Ureter (tissue), 1 donor: ENCODE data around the gene MYBPC1. TPM values are rescaled to one million over a fixed set of nuclear protein-coding genes. Genes with fewer than 3 reads are reported as not detected.

Experiments
- DNase-seq: peaks from one replicate; pipeline ENCODE4 v3.0.0-alpha.2; 2020; ENCODE audit warnings: low spot score
- total RNA-seq: library from RNA; stranded (reverse); gene quantifications from one replicate; pipeline ENCODE4 v1.2.4, GENCODE V29; 2023
- donor health status: DM: yes; HTN: yes; CAD: no.

The MYBPC1 gene
- total RNA-seq, 1 donor from 2014 or later = 1.6 TPM

DNA sequence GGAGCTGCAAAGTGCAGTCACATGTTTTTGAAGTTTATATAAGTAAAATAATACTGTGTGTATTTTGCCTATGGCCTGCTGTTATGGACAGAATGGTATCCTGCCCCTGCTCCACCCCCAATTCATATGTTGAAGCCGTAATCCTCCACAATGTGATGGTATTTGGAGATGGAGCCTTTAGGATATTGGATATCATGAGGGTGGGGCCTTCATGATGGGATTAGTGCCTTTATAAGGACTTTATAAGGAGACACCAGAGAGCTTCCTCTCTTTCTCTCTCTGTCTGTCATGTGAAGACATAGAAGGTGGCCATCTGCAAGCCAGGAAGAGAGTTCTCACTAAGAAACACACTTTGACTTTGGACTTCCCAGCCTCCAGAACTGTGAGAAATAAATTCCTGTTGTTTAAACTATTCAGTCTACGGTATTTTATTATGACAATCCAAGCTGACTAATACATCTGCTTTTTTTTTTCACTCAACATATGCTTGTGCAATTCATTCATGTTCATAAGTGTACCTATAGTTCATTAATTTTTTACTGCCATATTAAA, 99.6 kb downstream of the MYBPC1 start:
- no peak for DNase-seq

DNA sequence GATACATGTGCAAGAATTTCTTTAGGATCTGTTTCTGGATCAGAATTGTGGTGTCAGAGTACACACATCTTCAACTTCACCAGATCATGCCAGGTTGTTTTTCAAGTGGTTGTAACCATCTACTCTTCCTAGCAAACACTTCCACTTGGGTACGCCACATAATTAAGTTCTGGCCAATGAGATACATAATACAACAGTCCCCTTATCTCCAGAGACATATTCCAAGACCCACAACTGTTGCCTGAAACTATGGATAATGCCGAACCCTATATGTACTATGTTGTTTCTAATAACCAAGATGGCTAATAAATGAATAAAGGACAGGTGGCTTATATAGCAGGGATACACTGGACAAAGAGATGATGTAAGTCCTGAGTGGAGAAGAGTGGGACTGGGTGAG, 100.2 kb downstream of the MYBPC1 start:
- no peak for DNase-seq

DNA sequence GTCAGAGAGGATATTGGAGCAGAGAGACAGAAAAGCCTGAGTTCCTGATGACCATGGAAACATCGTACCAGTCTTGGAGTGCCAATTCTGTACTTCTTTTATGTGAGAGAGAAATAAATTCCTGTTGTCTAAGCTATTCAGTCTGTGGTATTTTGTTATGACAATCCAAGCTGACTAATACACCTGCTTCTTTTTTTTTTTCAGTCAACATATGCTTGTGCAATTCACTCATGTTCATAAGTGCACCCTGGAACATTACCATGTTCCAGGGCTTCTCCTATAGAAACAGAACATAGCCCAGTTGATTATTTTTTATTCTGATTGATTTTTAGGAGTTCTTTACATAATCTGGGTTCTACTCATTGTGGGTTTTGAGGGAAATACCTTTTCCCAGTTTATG, 100.9 kb downstream of the MYBPC1 start:
- DNase-seq = no peak

DNA sequence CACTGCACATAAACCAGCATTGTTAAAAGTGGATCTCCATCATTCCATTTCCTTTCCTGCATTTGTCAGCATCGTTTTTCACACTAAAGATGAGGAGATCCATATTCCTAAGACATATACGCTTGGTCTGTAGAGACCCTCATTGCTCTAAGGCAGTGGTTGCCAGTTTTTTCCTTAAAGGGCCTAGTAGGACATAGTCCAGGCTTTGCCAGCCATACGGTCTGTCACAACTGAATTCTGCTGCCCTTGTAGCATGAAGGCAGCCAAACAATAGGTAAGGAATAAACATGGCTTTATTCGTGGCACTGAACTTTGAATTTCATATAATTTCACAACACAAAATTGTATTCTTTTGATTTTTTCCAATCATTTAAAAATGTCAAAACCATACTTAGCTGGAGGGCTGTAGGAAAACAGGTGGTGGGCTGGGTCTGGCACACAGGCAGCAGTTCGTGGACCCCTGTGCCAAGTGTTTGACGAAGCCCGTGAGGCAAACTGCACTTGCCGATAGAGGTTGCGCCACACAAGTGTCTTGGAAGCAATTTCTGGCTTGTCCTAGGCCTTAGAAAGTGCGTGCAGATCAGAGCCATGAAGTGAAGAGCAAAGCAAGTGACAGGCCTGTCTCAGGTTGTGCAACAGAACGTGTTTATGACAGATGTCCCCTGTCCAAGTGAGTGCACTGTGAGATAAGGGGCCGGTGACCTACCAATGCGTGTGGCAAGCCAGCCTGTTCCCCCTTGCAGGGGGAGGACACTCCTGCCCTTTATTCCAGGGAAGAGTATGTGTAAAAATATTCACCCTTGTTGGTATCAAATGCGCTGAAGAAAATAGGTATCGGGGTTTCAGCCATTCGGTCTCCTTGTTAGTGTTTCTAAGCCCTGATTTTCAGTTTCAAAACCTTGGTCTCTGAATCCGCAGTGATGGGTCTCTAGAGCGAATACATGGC, 101.8 kb downstream of the MYBPC1 start:
- peak; percentile 46 for DNase-seq

DNA sequence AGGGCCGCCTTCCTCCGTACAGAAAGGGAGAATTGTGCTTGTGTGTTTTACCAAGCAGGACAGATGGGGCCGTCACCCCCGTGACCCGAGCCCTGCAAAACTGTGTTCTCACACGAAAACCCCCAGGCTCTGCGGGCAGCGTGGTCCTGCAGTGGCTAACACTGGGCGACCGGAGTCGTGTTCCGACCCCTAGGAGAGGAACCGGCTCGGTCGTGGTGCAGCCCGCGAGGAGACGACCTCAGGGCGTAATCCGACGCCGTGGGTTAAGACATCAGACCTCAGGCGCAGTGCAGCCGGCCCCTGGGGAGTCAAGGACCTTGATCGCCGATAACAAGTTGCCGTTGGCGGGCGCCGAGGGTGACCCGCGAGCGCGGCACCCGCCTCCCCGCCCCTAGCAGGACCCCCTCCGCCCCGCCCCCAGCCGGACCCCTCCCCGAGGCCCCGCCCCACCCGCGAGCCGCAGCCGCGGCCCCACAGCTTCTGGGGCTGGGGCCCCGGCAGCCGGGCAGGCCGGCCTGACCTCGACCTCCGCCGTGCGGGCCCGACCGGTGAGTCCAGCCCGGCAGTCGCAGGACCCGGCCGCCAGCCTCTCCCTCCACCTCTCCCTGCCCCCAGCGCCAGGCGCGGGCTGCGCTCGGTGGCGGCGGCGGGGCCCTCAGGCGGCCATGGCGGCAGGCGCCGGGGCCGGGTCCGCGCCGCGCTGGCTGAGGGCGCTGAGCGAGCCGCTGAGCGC, 102.6 kb downstream of the MYBPC1 start, which contains the start of gene CHPT1:
Gene CHPT1 (plus strand): TSS at position 444 of the 733 bp plus-strand sequence. CDS start 222 bp downstream, at position 666.
- DNase-seq = peak; percentile 63

DNA sequence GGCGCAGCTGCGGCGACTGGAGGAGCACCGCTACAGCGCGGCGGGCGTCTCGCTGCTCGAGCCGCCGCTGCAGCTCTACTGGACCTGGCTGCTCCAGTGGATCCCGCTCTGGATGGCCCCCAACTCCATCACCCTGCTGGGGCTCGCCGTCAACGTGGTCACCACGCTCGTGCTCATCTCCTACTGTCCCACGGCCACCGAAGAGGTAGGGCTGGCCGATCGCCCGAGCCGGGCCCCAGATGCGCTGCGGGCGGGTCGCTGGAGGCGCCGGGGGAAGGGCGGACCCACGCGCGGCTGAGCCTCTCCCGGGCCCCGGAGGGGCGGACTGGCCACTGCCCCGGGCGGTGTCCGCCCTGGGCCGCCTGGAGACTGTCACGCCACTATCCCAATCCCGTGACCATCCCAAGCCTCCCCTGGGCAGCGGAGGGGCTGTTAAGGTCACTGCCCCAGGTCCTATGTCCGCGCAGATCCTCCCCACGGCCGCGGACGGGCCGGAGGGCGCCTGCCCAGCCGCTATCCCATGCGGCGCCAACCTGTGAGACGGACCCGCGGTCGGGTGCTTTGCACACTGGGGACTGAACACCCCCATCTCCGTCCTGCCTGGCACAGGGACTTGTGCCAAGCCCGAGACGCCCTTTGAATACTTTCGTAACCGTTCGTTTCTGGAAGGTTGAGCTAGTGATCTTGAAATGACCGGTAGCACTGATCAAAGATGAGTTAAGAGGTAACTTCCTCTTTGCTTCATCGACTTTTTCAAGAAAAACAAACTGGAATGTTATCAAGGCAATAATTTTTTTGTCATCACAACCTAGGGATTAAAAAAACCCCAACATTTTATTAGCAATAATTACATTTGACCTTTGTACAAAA, 103.4 kb downstream of the MYBPC1 start:
- peak; percentile 54 for DNase-seq

DNA sequence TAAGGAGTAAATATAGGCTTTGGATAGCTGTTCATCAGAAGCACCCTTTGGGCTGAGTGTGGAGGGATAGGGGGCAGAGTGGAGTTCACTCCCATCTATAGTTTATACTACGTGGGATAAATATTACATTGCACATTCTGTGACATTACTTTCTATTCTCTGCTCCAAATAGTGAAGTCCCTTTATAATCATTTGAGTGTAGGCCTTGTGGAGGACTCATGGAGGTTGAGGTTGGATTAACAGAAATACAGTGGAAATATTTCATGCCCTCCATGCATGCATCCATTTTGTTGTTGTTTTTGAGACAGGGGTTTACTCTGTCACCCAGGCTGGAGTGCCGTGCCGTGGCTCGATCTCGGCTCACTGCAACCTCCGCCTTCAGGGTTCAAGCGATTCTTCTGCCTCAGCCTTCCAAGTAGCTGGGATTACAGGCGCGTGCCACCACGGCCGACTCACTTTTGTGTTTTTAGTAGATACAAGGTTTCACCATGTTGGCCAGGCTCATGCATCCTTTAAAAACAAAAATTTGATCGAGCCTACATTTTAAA, 104.1 kb downstream of the MYBPC1 start:
- DNase-seq = no peak

DNA sequence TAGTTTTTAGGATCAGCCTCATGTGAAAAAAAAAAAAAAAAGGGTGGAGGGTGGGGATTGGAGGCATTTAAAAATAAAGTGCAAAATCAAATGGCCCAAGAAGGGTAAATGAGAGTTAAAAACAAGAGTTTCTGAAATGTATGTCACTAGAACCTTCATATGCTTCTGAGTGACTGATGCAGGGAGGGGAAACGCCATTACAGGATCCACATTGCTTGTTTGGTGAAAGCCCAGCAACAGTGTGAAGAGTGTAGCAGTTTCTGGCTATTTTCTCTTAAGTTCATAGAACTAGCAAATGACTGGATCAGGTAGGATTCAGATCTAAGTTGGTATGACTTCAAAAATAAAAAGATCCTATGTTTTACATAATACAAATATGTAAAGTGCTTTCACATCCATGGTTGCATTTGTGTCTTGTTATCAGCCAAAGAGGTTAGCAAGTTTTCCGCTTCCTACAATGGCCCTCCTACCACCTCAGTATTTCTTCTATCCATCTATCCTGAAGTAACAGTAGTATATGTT, 105.6 kb downstream of the MYBPC1 start:
- no peak for DNase-seq

DNA sequence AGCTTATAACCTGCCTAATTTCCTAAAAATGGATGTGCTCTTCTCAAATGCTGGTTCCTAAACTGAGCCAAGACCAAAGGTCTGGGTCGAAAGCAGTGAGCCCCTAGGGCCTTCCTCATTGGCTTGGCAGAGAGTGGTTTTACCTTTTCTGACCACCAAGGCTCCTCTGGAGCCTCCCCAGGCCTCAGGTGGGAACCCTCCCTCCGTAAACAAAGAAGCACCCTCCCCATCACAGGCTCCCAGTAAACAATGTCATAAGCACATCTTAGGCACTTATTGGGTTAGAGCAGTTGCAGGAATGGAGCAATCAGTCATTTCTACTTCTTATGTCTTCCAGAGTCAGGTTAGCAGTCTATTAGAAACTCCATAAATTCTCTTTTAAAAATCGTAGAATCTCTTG, 108.7 kb downstream of the MYBPC1 start:
- no peak for DNase-seq

DNA sequence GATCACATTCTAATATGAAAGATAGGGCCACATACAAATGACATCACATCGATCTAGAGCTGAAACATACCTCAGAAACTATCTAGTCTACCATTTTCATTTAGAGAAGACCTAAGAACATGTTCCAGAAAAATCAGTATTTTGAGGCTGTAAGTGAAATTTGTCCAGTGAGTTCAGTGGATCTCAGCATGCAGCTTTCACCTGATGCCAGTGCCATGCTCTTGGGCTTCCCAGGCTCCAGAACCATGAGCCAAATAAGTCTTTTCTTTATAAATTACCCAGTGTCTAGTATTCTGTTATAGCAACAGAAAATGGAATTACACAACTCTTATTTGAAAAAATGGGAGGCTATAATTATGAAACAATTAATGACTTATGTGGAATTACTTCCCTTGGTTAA, 111.6 kb downstream of the MYBPC1 start:
- no peak for DNase-seq

DNA sequence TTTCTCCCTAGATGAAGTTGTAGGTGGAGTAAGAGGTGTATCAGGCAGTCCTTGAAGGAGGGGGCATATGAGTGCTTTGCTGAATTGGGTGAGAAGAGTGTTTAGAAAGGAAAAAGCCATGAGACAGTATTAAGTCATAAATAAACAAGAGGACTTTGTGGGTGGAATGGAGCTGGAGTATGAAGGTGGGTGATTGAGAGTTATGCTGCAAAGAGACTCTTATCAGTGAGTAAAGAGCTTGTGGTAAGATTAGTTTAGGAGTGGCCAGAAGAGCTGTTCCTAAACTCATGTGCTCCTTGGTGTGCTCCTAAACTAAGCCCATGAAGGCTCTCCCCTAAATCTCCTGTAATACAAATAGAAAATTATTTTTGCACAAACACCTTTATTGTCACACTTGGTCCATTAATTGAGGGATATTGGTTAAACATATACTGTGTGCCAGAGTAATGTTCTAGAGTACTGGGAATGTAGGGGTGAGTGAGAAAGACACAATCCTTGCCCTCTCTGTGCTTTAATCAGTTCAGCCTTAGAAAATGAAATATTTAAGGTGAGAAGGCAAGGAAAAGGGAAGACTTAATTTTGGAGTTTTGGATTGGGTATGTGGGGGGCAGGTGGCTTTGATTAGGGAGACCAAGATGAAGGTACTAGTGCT, 112.5 kb downstream of the MYBPC1 start:
- DNase-seq = no peak

DNA sequence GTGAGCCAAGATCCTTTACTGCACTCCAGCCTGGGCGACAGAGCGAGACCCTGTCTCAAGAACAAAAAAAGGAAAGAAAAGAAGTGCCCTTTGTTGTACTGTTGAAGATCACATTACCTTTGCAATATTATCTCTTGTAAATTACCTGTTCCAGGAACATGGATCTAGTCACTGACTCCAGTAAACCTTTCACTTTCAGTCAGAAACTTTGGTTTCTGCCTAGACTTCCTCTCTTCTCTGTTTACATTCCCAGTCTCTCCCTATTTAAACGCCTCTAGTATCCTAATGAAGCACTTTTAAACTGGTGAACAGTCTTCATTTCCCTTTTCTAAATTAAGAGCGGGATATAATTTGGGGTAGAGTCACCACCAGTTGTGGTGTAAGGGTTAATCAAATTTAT, 115.5 kb downstream of the MYBPC1 start:
- DNase-seq = no peak

DNA sequence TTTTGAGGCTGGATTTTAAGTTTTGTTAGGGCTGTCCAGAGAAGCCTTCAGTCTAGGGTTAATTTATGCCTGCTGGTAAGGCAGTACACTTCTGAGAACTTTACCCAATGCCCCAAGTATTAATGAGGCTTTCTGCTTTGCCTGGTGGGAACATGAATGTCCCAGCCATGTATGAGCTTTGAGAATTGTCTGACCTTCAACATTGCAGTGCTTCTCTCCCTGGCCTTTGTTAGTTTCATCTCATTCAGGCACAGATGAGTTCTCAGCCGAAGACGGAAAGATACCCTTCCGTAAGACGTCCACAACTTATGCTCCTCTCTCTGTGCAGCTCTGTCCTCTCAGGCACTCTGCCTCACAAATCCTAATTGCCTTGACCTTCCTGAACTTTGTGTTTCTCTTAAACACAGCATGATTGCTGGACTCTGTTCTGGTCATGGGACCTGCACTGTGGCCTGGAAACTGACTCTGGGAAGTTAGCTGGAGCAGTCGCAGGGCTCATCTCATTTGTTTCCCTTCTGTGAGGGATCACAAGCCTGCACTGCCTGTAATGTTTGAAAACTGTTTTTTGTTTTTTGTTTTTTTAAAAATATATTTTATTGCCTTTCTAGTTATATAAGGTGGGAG, 118.4 kb downstream of the MYBPC1 start:
- no peak for DNase-seq

DNA sequence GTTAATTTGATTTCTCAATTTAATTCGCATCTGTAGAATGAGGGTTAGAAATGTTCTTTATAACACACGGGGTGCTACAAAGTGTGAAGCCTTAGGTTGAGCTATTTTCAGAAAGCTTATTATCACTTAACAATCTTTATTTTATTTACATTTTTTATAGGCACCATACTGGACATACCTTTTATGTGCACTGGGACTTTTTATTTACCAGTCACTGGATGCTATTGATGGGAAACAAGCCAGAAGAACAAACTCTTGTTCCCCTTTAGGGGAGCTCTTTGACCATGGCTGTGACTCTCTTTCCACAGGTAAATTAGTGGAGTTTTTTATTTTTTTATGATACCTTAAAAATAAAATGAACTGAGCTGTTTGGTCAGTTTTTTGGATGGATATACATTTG, 119.2 kb downstream of the MYBPC1 start:
- DNase-seq = no peak

DNA sequence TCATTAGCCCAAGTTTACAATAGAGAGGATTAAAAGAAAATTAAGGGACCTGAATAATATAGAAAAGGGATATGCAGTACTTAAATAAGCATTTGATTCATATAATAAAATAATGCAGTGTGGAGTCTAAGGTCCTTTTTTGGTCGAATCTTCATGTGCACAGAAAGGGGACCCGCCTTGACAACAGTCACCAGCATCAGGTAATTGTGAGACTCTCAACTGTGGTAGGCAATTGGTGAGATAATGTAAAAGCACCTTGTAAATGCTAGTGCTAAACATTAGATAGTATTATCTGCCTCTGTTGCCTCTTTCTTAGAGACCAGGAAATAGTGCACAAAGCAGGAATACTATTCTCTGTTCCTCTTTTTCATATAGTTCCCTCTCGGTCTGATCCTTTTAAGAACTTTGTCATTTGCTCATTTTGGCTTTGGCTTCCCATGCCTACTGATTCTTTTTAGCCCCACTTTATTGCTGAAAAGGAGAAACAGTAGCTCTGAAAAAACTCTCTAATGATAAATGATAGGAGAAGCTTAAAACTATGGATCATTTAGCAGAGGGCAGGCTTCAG, 120.2 kb downstream of the MYBPC1 start:
- DNase-seq = no peak

DNA sequence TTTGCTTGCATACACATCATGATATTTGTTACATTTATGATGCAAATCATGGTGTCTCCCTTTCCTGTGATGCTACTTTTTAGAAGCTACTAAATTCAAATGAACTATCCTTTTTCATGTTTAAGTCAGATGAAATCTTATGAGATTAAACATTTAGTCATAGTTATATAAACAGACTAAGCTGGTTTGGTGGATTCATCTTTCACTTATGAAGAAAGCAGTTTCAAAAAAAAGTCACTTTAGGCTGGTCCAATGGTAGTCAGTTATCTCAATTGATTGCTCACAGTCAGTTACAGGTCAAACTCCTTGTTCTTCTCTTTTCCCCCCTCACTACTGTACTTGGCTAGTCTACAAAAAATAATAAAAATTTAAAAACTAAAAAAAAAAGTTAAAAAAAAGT, 124.8 kb downstream of the MYBPC1 start:
- no peak for DNase-seq

DNA sequence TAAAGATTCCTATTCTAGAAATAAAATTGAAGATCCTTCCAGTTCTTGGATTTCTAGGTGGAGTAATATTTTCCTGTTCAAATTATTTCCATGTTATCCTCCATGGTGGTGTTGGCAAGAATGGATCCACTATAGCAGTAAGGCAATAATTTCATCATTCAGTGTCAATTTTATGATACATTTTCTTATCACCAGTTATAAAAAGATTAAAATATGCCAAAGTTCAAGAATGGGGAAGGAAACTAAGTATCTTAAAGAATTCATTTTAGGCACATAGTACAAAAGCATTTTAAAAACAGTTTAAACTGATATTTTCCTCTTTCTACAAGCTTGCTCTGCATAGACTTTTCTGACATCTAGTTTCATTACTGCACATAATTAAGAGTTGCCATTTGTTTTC, 125.3 kb downstream of the MYBPC1 start:
- no peak for DNase-seq

DNA sequence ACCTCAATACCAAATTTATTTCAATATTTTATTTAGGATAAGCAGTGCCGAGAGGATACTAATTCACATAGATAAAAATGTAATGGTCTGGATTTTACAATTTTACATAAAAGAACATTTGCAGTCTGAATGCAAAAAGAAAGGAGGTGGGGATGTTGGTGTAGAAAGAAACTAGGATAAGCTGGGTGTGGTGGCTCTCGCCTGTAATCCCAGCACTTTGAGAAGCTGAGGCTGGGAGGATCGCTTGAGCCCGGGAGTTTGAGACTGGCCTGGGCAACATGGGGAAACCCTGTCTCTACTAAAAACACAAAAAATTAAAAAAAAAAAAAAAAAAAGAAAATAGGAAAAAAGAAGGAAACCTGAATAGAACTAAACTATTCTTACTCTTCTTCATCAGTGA, 127.6 kb downstream of the MYBPC1 start:
- no peak for DNase-seq

DNA sequence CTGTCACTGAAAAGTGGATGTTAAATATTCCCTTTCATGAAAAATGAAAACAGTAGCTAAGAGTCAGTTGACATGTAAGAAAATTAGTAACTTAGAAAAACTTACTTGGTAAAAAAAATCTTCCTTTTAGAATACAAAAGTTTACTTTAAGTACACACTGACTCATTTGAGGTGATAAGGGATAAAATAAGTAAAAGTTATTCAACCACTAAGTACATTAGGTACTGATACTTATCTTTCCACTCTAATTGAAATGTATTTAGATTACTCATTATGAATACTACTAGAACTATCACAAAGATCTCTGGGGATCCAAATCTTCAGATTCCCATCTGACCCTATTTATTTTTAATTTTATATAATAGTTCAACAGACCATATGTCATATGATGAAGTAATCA, 132.3 kb downstream of the MYBPC1 start:
- no peak for DNase-seq

DNA sequence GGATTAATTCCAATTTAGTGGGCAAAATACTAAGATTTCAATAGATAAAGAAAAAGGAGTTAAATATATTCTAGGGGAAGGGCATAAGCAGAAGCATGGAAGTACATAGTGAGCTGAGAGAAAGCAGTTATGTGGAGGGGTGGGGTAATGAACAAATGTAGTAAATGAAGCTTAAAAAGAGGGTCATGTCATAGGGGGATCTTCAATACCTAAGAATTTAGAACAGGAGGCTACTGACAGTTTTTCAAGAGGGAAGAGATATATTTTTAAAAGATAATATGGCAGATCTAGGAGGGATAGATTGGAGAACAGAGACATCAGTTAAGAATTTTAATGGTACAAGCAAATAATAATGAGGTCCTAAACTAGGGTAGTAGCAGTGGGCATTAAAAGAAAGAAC, 135.1 kb downstream of the MYBPC1 start:
- no peak for DNase-seq
